Endothelial cell (in vitro differentiated cells): ENCODE data around the gene DHX9. TPM values are rescaled to one million over a fixed set of nuclear protein-coding genes. Genes with fewer than 3 reads are reported as not detected.

Experiments used
- DNase-seq: peaks from one replicate; pipeline ENCODE4 v3.0.0; 2021; ENCODE audit warnings: low spot score
- H3K27ac Mint-ChIP-seq: one replicate; pipeline ENCODE4 v1.8.0; 2021; ENCODE audit warnings: mixed read lengths, inconsistent platforms; ENCODE audit not compliant: unreplicated experiment
- H3K27me3 Mint-ChIP-seq: one replicate; pipeline ENCODE4 v1.8.0; 2021; ENCODE audit warnings: mild to moderate bottlenecking, moderate library complexity, mixed read lengths, inconsistent platforms; ENCODE audit not compliant: unreplicated experiment
- H3K36me3 Mint-ChIP-seq: one replicate; pipeline ENCODE4 v1.8.0; 2021; ENCODE audit warnings: mild to moderate bottlenecking, low read depth, mixed read lengths, inconsistent platforms; ENCODE audit not compliant: unreplicated experiment
- H3K4me1 Mint-ChIP-seq: one replicate; pipeline ENCODE4 v1.8.0; 2021; ENCODE audit warnings: mild to moderate bottlenecking, mixed read lengths, inconsistent platforms; ENCODE audit not compliant: unreplicated experiment
- H3K4me3 Mint-ChIP-seq: one replicate; pipeline ENCODE4 v1.8.0; 2021; ENCODE audit warnings: mild to moderate bottlenecking, mixed read lengths, inconsistent platforms; ENCODE audit not compliant: unreplicated experiment
- H3K9me3 Mint-ChIP-seq: one replicate; pipeline ENCODE4 v1.8.0; 2021; ENCODE audit warnings: mixed read lengths, inconsistent platforms; ENCODE audit not compliant: unreplicated experiment
- CTCF ChIP-seq: fragments of 200-600 bp; sonication (generic); IDR thresholded peaks from one replicate; pipeline ENCODE4 v1.5.0; 2021; ENCODE audit warnings: antibody characterized with exemption; ENCODE audit not compliant: unreplicated experiment
- total RNA-seq: library from RNA; stranded (reverse); fragmentation: NEBNext Ultra II Directional; extraction: Animal tissue kit (Norgen Biotek cat#: 25700); gene quantifications from one replicate; pipeline ENCODE4 v1.2.1, GENCODE V29; 2021; ENCODE audit not compliant: unreplicated experiment

Gene DHX9
- total RNA-seq, 1 donor from 2014 or later, result 182 TPM

- peaks cover 52% of the 10 kb centered on the region for H3K36me3 Mint-ChIP-seq
- no peaks in the 10 kb centered on the region for H3K9me3 Mint-ChIP-seq
- H3K4me1 Mint-ChIP-seq, result no peaks in the 10 kb centered on the region
- no peak for TF ChIP-seq CTCF
- no peak overlapping the region for H3K4me3 Mint-ChIP-seq
- no peak overlapping the region for H3K27ac Mint-ChIP-seq
- no peak for DNase-seq
- no peaks in the 10 kb centered on the region for H3K27me3 Mint-ChIP-seq
Measured at GRCh38 chr1:182857212-182857611, 18.1 kb downstream of the DHX9 start.

GRCh38 chr1:182860658-182861057 lies 21.5 kb downstream of the DHX9 start:
- peaks cover 51% of the 10 kb centered on the region for H3K36me3 Mint-ChIP-seq
- no peaks in the 10 kb centered on the region for H3K9me3 Mint-ChIP-seq
- no peak overlapping the region for H3K27ac Mint-ChIP-seq
- no peaks in the 10 kb centered on the region for H3K27me3 Mint-ChIP-seq
- no peak for DNase-seq
- H3K4me3 Mint-ChIP-seq, result no peak overlapping the region
- no peak for TF ChIP-seq CTCF
- H3K4me1 Mint-ChIP-seq, result no peaks in the 10 kb centered on the region

GRCh38 chr1:182861994-182862393 lies 22.8 kb downstream of the DHX9 start:
- no peak for DNase-seq
- H3K36me3 Mint-ChIP-seq, result peaks cover 55% of the 10 kb centered on the region
- no peak overlapping the region for H3K4me3 Mint-ChIP-seq
- no peak overlapping the region for H3K27ac Mint-ChIP-seq
- no peaks in the 10 kb centered on the region for H3K9me3 Mint-ChIP-seq
- no peaks in the 10 kb centered on the region for H3K4me1 Mint-ChIP-seq
- no peaks in the 10 kb centered on the region for H3K27me3 Mint-ChIP-seq
- no peak for TF ChIP-seq CTCF

GRCh38 chr1:182862827-182863226 lies 23.7 kb downstream of the DHX9 start:
- no peak for TF ChIP-seq CTCF
- no peak for DNase-seq
- Mint-ChIP-seq H3K4me3 (no peak overlapping the region), H3K9me3 (no peaks in the 10 kb centered on the region), H3K27ac (no peak overlapping the region), H3K36me3 (peaks cover 51% of the 10 kb centered on the region), H3K27me3 (no peaks in the 10 kb centered on the region), H3K4me1 (no peaks in the 10 kb centered on the region)

DNA sequence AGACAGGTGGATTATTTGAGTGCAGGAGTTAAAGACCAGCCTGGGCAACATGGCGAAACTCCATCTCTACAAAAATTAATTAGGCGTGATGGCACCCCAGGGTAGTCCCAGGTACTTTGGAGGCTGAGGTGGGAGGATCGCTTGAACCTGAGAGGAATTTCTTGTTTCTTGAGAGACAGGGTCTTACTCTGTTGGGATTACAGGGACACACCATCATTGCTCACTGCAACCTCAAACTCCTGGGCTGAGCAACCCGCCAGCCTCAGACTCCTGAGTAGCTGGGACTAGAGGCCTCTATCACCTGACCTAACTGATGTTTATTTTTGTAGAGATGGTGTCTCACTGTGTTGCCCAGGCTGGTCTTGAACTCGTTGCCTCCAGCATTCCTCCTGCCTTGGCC lies 24.8 kb downstream of the DHX9 start:
- Mint-ChIP-seq H3K27ac (no peak overlapping the region), H3K4me3 (no peak overlapping the region), H3K27me3 (no peaks in the 10 kb centered on the region), H3K9me3 (no peaks in the 10 kb centered on the region), H3K4me1 (no peaks in the 10 kb centered on the region), H3K36me3 (peaks cover 42% of the 10 kb centered on the region)
- DNase-seq, result no peak
- TF ChIP-seq CTCF, result no peak
